ENCODE data around the gene EPN3. TPM values are rescaled to one million over a fixed set of nuclear protein-coding genes. Genes with fewer than 3 reads are reported as not detected.

The EPN3 gene
- 10 to 100 TPM in 2 of 4 donors, 1 to 10 TPM in 2; 1.6 to 16.0 (median 10.0) TPM for polyA plus RNA-seq (ENCODE audit: insufficient read length in 4 of 4)

GRCh38 chr17:50532452-50533024 lies at the start of gene EPN3:
Gene EPN3 (plus strand): TSS chr17:50532735. CDS start chr17:50536557, 3,822 bp downstream.
- DNase-seq (ENCODE audit: low read depth in 4 of 4, low spot score in 3 of 4), result no peak

GRCh38 chr17:50483266-50483665 lies 49.3 kb upstream of the EPN3 start:
- no peak for DNase-seq (ENCODE audit: low read depth in 4 of 4, low spot score in 3 of 4)

GRCh38 chr17:50484386-50485155 lies 48.0 kb upstream of the EPN3 start:
- DNase-seq (ENCODE audit: low read depth in 4 of 4, low spot score in 3 of 4), result no peak

- DNase-seq (ENCODE audit: low read depth in 4 of 4, low spot score in 3 of 4), result no peak
Measured at GRCh38 chr17:50487213-50488096, 45.1 kb upstream of the EPN3 start.

GRCh38 chr17:50488880-50489279 lies 43.7 kb upstream of the EPN3 start:
- DNase-seq (ENCODE audit: low read depth in 4 of 4, low spot score in 3 of 4), result no peak

- no peak for DNase-seq (ENCODE audit: low read depth in 4 of 4, low spot score in 3 of 4)
Measured at GRCh38 chr17:50491505-50491904, 41.0 kb upstream of the EPN3 start.

- DNase-seq (ENCODE audit: low read depth in 4 of 4, low spot score in 3 of 4), result no peak
Measured at GRCh38 chr17:50492214-50492613, 40.3 kb upstream of the EPN3 start.

- DNase-seq (ENCODE audit: low read depth in 4 of 4, low spot score in 3 of 4), result no peak
Measured at GRCh38 chr17:50493744-50494143, 38.8 kb upstream of the EPN3 start.

GRCh38 chr17:50495217-50495823 lies 37.2 kb upstream of the EPN3 start:
- DNase-seq (ENCODE audit: low read depth in 4 of 4, low spot score in 3 of 4), result no peak

- no peak for DNase-seq (ENCODE audit: low read depth in 4 of 4, low spot score in 3 of 4)
Measured at GRCh38 chr17:50495918-50496317, 36.6 kb upstream of the EPN3 start.

GRCh38 chr17:50498021-50498874 lies 34.3 kb upstream of the EPN3 start:
- DNase-seq (ENCODE audit: low read depth in 4 of 4, low spot score in 3 of 4), result no peak

- DNase-seq (ENCODE audit: low read depth in 4 of 4, low spot score in 3 of 4), result no peak
Measured at GRCh38 chr17:50499270-50499669, 33.3 kb upstream of the EPN3 start.

- no peak for DNase-seq (ENCODE audit: low read depth in 4 of 4, low spot score in 3 of 4)
Measured at GRCh38 chr17:50499721-50500120, 32.8 kb upstream of the EPN3 start.

- no peak for DNase-seq (ENCODE audit: low read depth in 4 of 4, low spot score in 3 of 4)
Measured at GRCh38 chr17:50501054-50501453, 31.5 kb upstream of the EPN3 start.

- no peak for DNase-seq (ENCODE audit: low read depth in 4 of 4, low spot score in 3 of 4)
Measured at GRCh38 chr17:50502301-50502990, 30.1 kb upstream of the EPN3 start.

GRCh38 chr17:50505591-50506130 lies 26.9 kb upstream of the EPN3 start:
- no peak for DNase-seq (ENCODE audit: low read depth in 4 of 4, low spot score in 3 of 4)

GRCh38 chr17:50506298-50506697 lies 26.2 kb upstream of the EPN3 start:
- DNase-seq (ENCODE audit: low read depth in 4 of 4, low spot score in 3 of 4), result no peak

- DNase-seq (ENCODE audit: low read depth in 4 of 4, low spot score in 3 of 4), result peak in 1 of 4 donors; percentile 68
Measured at GRCh38 chr17:50507871-50508572, 24.5 kb upstream of the EPN3 start, which contains the start of gene MYCBPAP. Gene MYCBPAP (plus strand): TSS chr17:50508439. CDS start chr17:50508675, 236 bp downstream.

Measured in left renal pelvis (tissue), 4 donors.